GM23338 (cell line): ENCODE measurements around the gene ZNF365. TPM values are rescaled to one million over a fixed set of nuclear protein-coding genes. Genes with fewer than 3 reads are reported as not detected.

Experiments
- ATAC-seq: fragments of 200-7000 bp; cut with Tn5 transposase; 3 replicates; pipeline ENCODE4 v1.9.1; 2020
- DNase-seq: peaks from one replicate; pipeline ENCODE4 v3.0.0-alpha.2; 2015; ENCODE audit warnings: low spot score
- H2AFZ ChIP-seq: fragments of 200-600 bp; sonication (generic); 2 replicates; pipeline ENCODE4 v1.8.0; 2016; ENCODE audit warnings: antibody characterized with exemption, mild to moderate bottlenecking, moderate library complexity
- H3F3A ChIP-seq: fragments of 200-600 bp; sonication (generic); replicated peaks from 2 replicates; pipeline ENCODE4 v1.8.0; 2017; ENCODE audit warnings: antibody characterized with exemption, mixed run types, low read depth
- H3K27ac ChIP-seq: fragments of 200-600 bp; sonication (generic); 2 replicates; pipeline ENCODE4 v1.6.1; 2016; ENCODE audit warnings: low read depth
- H3K27me3 ChIP-seq: fragments of 200-600 bp; sonication (generic); 2 replicates; pipeline ENCODE4 v1.8.0; 2016; ENCODE audit warnings: mild to moderate bottlenecking, mixed run types, moderate library complexity; ENCODE audit not compliant: insufficient read depth
- H3K36me3 ChIP-seq: fragments of 200-600 bp; sonication (generic); 2 replicates; pipeline ENCODE4 v1.8.0; 2016; ENCODE audit warnings: mild to moderate bottlenecking; ENCODE audit not compliant: insufficient read depth
- H3K4me1 ChIP-seq: fragments of 200-600 bp; sonication (generic); 2 replicates; pipeline ENCODE4 v1.8.0; 2016; ENCODE audit warnings: mild to moderate bottlenecking, moderate library complexity; ENCODE audit not compliant: insufficient read depth
- H3K4me2 ChIP-seq: fragments of 200-600 bp; sonication (generic); 2 replicates; pipeline ENCODE4 v1.7.1; 2017; ENCODE audit warnings: mixed run types
- H3K4me3 ChIP-seq: fragments of 200-600 bp; sonication (generic); 2 replicates; pipeline ENCODE4 v1.6.1; 2016; ENCODE audit warnings: mixed run types
- H3K79me2 ChIP-seq: fragments of 200-600 bp; sonication (generic); replicated peaks from 2 replicates; pipeline ENCODE4 v1.8.0; 2017; ENCODE audit warnings: mild to moderate bottlenecking; ENCODE audit not compliant: insufficient read depth
- H3K9me2 ChIP-seq: fragments of 200-600 bp; sonication (generic); 2 replicates; pipeline ENCODE4 v1.8.0; 2017; ENCODE audit not compliant: insufficient read depth
- H4K20me1 ChIP-seq: fragments of 200-600 bp; sonication (generic); replicated peaks from 2 replicates; pipeline ENCODE4 v1.8.0; 2017; ENCODE audit warnings: mild to moderate bottlenecking; ENCODE audit not compliant: insufficient read depth
- H3K27ac Mint-ChIP-seq: 2 replicates; pipeline ENCODE4 v1.8.0; 2020; ENCODE audit warnings: inconsistent platforms, mild to moderate bottlenecking, moderate library complexity, mixed read lengths
- H3K27me3 Mint-ChIP-seq: 3 replicates; pipeline ENCODE4 v1.8.0; 2022; ENCODE audit warnings: low read depth, mild to moderate bottlenecking, moderate library complexity, mixed read lengths, inconsistent platforms; ENCODE audit not compliant: insufficient read depth, poor library complexity
- H3K36me3 Mint-ChIP-seq: 3 replicates; pipeline ENCODE4 v1.8.0; 2021; ENCODE audit warnings: low read depth, mild to moderate bottlenecking, inconsistent platforms, moderate library complexity, mixed read lengths
- H3K4me1 Mint-ChIP-seq: 3 replicates; pipeline ENCODE4 v1.8.0; 2020; ENCODE audit warnings: mild to moderate bottlenecking, inconsistent platforms, mixed read lengths
- H3K4me3 Mint-ChIP-seq: 3 replicates; pipeline ENCODE4 v1.8.0; 2021; ENCODE audit warnings: moderate library complexity, mild to moderate bottlenecking, inconsistent platforms, mixed read lengths
- H3K9me3 Mint-ChIP-seq: 3 replicates; pipeline ENCODE4 v1.8.0; 2020; ENCODE audit warnings: moderate library complexity, mild to moderate bottlenecking, inconsistent platforms, mixed read lengths
- CREB1 ChIP-seq: fragments of 250-450 bp; sonication (Bioruptor Pico); IDR thresholded peaks from 2 replicates; pipeline ENCODE4 v1.5.0; 2020; ENCODE audit warnings: low read depth, mild to moderate bottlenecking, moderate library complexity
- ETS1 ChIP-seq: IDR thresholded peaks from 2 replicates; pipeline ENCODE4 v1.6.1; 2016; ENCODE audit warnings: antibody characterized with exemption
- EZH2 ChIP-seq: fragments of 200-600 bp; sonication (generic); IDR thresholded peaks from one replicate; pipeline ENCODE4 v1.8.0; 2017; ENCODE audit warnings: antibody characterized with exemption, mild to moderate bottlenecking, low read depth; ENCODE audit not compliant: unreplicated experiment
- ZNF114 ChIP-seq: fragments of 250-450 bp; sonication (Bioruptor Pico); IDR thresholded peaks from 2 replicates; pipeline ENCODE4 v1.5.0; 2020; ENCODE audit warnings: mild to moderate bottlenecking, moderate library complexity
- ZNF331 ChIP-seq: fragments of 250-450 bp; sonication (Bioruptor Pico); IDR thresholded peaks from 2 replicates; pipeline ENCODE4 v1.5.0; 2020; ENCODE audit warnings: low read depth, mild to moderate bottlenecking, moderate library complexity
- polyA plus RNA-seq: library from polyadenylated mRNA; unstranded; fragments of >200 nt; fragmentation: Nextera tagmentation; extraction: Ambion mirVana; gene quantifications from 2 replicates; pipeline ENCODE4 v1.2.1, GENCODE V29; 2016
- total RNA-seq: library from RNA; depleted of rRNA; stranded (reverse); fragments of >200 nt; shearing (Covaris generic); gene quantifications from 2 replicates; pipeline ENCODE4 v1.2.3, GENCODE V29; 2014
- TF ChIP-seq, protein P1 (sequence below): fragments of 250-450 bp; sonication (Bioruptor Pico); IDR thresholded peaks from 2 replicates; pipeline ENCODE4 v1.5.0; 2020; ENCODE audit warnings: mild to moderate bottlenecking, moderate library complexity
- TF ChIP-seq, protein P2 (sequence below): IDR thresholded peaks from one replicate; pipeline ENCODE4 v1.6.1; 2018; ENCODE audit warnings: antibody characterized with exemption; ENCODE audit not compliant: unreplicated experiment

ZNF365 gene
- total and polyA plus RNA-seq, 2 experiments from 2014 or later, result 0.19 to 0.59 TPM

GRCh38 chr10:62341419-62341818 lies 32.8 kb upstream of the ZNF365 start (continued):
- TF ChIP-seq, protein P1, sequence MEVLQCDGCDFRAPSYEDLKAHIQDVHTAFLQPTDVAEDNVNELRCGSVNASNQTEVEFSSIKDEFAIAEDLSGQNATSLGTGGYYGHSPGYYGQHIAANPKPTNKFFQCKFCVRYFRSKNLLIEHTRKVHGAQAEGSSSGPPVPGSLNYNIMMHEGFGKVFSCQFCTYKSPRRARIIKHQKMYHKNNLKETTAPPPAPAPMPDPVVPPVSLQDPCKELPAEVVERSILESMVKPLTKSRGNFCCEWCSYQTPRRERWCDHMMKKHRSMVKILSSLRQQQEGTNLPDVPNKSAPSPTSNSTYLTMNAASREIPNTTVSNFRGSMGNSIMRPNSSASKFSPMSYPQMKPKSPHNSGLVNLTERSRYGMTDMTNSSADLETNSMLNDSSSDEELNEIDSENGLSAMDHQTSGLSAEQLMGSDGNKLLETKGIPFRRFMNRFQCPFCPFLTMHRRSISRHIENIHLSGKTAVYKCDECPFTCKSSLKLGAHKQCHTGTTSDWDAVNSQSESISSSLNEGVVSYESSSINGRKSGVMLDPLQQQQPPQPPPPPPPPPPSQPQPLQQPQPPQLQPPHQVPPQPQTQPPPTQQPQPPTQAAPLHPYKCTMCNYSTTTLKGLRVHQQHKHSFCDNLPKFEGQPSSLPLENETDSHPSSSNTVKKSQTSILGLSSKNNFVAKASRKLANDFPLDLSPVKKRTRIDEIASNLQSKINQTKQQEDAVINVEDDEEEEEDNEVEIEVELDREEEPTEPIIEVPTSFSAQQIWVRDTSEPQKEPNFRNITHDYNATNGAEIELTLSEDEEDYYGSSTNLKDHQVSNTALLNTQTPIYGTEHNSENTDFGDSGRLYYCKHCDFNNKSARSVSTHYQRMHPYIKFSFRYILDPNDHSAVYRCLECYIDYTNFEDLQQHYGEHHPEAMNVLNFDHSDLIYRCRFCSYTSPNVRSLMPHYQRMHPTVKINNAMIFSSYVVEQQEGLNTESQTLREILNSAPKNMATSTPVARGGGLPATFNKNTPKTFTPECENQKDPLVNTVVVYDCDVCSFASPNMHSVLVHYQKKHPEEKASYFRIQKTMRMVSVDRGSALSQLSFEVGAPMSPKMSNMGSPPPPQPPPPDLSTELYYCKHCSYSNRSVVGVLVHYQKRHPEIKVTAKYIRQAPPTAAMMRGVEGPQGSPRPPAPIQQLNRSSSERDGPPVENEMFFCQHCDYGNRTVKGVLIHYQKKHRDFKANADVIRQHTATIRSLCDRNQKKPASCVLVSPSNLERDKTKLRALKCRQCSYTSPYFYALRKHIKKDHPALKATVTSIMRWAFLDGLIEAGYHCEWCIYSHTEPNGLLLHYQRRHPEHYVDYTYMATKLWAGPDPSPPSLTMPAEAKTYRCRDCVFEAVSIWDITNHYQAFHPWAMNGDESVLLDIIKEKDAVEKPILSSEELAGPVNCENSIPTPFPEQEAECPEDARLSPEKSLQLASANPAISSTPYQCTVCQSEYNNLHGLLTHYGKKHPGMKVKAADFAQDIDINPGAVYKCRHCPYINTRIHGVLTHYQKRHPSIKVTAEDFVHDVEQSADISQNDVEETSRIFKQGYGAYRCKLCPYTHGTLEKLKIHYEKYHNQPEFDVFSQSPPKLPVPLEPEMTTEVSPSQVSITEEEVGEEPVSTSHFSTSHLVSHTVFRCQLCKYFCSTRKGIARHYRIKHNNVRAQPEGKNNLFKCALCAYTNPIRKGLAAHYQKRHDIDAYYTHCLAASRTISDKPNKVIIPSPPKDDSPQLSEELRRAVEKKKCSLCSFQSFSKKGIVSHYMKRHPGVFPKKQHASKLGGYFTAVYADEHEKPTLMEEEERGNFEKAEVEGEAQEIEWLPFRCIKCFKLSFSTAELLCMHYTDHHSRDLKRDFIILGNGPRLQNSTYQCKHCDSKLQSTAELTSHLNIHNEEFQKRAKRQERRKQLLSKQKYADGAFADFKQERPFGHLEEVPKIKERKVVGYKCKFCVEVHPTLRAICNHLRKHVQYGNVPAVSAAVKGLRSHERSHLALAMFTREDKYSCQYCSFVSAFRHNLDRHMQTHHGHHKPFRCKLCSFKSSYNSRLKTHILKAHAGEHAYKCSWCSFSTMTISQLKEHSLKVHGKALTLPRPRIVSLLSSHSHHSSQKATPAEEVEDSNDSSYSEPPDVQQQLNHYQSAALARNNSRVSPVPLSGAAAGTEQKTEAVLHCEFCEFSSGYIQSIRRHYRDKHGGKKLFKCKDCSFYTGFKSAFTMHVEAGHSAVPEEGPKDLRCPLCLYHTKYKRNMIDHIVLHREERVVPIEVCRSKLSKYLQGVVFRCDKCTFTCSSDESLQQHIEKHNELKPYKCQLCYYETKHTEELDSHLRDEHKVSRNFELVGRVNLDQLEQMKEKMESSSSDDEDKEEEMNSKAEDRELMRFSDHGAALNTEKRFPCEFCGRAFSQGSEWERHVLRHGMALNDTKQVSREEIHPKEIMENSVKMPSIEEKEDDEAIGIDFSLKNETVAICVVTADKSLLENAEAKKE (CRISPR knock-in tag), result no peak
- no peak for TF ChIP-seq CREB1 (CRISPR knock-in tag)
- TF ChIP-seq EZH2, result no peak
- no peak for TF ChIP-seq ZNF331 (CRISPR knock-in tag)
- TF ChIP-seq ETS1, result no peak

DNA sequence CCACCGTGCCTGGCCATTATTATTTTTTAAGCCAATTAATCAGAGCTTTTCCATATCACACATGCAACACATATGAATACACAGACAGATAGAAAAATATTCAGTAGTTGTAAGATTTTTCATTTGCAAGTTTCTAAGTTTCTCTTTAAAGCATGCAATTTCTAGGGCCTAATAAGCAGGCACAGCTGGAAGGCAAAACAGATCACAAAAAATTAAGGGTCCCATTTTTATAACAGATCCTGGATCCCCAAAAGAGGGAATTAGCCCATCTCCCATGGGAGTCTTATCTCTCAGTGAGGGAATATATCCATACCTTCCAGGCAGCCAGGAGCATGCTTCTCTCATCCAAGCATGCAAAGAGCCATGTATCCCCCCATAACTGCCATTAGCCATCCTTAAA lies 31.2 kb upstream of the ZNF365 start:
- Mint-ChIP-seq H3K36me3 (peaks cover 31% of the 10 kb centered on the region; the same call in 2 of the 3 replicates), H3K9me3 (peaks cover 72% of the 10 kb centered on the region), H3K4me3 (no peak overlapping the region), H3K27ac (no peak overlapping the region), H3K27me3 (peaks cover 2% of the 10 kb centered on the region), H3K4me1 (no peaks in the 10 kb centered on the region)
- ATAC-seq, result no peak
- Histone ChIP-seq H3K36me3 (no peaks in the 10 kb centered on the region; the same call in none of the 2 replicates), H4K20me1 (no peaks in the 10 kb centered on the region), H3K4me1 (no peaks in the 10 kb centered on the region), H3K27ac (no peak overlapping the region), H3F3A (no peaks in the 10 kb centered on the region), H3K79me2 (no peaks in the 10 kb centered on the region), H2AFZ (no peak overlapping the region), H3K4me3 (no peak overlapping the region), H3K9me2 (0 out of 2 replicates have a peak, but pooled peaks cover 9% of the 10 kb centered on the region), H3K4me2 (no peak overlapping the region), H3K27me3 (no peaks in the 10 kb centered on the region)
- DNase-seq, result no peak
- TF ChIP-seq, protein P2, sequence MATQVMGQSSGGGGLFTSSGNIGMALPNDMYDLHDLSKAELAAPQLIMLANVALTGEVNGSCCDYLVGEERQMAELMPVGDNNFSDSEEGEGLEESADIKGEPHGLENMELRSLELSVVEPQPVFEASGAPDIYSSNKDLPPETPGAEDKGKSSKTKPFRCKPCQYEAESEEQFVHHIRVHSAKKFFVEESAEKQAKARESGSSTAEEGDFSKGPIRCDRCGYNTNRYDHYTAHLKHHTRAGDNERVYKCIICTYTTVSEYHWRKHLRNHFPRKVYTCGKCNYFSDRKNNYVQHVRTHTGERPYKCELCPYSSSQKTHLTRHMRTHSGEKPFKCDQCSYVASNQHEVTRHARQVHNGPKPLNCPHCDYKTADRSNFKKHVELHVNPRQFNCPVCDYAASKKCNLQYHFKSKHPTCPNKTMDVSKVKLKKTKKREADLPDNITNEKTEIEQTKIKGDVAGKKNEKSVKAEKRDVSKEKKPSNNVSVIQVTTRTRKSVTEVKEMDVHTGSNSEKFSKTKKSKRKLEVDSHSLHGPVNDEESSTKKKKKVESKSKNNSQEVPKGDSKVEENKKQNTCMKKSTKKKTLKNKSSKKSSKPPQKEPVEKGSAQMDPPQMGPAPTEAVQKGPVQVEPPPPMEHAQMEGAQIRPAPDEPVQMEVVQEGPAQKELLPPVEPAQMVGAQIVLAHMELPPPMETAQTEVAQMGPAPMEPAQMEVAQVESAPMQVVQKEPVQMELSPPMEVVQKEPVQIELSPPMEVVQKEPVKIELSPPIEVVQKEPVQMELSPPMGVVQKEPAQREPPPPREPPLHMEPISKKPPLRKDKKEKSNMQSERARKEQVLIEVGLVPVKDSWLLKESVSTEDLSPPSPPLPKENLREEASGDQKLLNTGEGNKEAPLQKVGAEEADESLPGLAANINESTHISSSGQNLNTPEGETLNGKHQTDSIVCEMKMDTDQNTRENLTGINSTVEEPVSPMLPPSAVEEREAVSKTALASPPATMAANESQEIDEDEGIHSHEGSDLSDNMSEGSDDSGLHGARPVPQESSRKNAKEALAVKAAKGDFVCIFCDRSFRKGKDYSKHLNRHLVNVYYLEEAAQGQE, result no peak
- no peak for TF ChIP-seq ZNF114 (CRISPR knock-in tag)
- TF ChIP-seq ETS1, result no peak
